Measurements from ENCODE around the gene HTRA3.

Gene HTRA3

DNA sequence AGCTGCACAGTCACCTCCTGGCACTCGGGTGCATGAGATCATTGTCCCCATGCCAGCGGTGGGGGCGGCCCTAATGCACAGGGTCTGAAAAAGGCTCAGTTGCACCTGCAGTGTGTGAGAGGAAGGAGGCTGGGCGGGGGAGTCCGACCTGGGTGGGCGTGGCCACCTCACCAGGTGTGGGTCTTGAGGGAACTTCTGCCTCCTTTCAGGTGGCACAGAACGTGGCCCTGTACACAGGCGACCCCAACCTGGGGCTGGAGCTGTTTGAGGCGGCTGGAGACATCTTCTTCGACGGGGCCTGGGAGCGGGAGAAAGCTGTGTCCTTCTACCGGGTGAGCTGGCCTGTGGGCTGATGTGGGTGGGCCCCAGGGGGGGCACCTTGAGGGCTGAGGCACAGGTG, 34.3 kb upstream of the HTRA3 start:
- DNase-seq: no peak

DNA sequence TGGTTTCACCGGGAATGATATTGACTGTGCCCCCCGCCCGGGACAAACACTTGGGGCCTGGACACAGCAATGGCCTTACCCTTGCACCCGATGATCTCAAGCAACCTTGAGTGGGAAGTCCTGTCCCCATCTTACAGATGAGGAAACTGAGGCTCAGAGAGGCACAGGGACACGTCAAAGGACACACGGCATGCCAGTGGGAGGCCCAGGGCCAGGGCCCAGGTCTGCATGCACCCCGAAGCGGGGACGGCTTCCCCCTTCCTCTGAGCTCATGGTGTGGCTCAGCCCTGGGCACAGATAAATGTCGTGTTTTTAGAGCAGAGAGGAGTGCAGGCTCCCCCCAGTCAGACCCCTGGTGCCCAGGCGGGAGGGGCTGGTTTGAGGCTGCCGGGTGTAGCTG, 33.9 kb upstream of the HTRA3 start:
- no peak for DNase-seq

GRCh38 chr4:8236106-8236919, 33.2 kb upstream of the HTRA3 start:
- no peak for DNase-seq

DNA sequence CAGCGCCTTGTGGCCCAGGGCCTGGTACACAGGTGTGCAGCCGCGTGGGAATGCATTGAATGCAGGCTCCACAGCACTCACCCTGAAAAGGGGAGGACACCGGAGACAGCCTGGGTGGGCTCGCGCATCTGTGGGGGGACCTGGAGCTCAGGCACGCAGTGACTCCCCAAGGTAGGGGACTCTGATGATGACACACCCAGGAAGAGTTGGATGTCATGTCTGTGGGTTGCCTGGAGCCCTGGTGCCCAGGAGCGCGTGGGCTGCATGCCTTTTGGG, 32.7 kb upstream of the HTRA3 start:
- DNase-seq: no peak

DNA sequence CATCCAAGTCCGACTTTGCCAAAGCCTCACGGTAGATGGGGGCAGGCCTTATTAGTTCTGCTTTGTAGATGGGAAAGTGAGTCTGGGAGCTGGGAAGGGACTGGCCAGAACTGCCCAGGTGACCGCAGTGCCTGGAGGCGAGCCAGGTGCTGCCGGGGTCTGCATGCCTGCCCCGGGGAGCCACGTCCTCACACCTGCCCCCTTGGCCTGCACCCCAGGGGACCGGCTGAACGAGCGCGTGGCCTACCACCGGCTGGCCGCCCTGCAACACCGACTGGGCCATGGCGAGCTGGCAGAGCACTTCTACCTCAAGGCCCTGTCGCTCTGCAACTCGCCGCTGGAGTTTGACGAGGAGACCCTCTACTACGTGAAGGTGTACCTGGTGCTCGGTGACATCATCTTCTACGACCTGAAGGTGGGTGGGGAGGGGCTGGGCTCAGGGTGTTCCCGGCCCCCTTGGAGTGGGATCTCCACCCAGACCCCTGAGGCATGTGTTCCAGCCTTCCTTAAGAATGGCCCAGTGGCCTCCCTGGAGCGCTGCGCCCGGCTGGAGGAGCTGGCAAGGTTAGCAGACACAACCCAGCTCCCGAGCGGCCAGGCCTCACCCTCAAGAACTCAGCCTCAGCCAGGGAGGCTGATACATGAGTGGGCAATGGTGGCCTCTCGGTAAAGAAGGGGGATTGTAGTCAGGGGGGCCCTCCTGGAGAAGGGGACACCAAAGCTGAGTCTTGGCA, 32.1 kb upstream of the HTRA3 start:
- DNase-seq: no peak

DNA sequence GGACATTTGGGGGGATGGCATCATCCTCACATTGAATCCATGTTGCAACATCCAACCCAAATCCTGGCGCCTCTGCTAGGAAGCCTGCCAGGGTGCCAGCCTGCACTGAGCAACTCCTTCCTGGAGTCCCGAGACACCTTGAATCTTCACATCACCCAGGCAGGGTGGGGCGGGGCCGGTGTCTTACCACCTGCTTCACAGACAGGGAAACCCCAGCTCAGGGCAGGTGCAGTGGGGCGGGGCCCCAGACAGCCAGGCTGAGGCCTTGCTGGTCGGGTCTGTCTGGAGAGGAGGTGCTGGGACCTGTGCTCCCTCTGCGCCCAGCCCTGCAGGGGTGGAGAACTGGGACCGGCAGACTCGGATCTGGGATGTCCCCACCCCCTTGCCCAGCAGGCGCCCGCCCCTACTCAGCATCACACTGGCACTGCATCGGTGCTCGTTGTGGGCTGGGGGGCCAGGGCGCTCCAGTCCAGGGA, 31.5 kb upstream of the HTRA3 start:
- no peak for DNase-seq

- no peak for DNase-seq
Measured at GRCh38 chr4:8238515-8239053, 31.0 kb upstream of the HTRA3 start.

DNA sequence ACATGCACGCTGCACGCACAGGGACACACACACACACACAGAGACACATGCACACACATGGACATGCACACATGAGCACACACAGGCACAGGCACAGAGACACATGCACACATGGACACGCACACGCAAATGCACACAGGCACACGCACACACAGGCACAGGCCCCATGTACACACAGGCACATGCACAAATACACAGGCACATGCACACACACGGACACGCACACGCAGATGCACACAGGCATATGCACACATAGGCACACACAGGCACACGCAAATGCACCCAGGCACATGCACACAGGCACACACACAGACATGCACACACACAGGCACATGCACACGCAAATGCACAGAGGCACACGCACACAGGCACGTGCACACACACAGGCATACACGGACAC, 30.3 kb upstream of the HTRA3 start:
- DNase-seq: no peak

DNA sequence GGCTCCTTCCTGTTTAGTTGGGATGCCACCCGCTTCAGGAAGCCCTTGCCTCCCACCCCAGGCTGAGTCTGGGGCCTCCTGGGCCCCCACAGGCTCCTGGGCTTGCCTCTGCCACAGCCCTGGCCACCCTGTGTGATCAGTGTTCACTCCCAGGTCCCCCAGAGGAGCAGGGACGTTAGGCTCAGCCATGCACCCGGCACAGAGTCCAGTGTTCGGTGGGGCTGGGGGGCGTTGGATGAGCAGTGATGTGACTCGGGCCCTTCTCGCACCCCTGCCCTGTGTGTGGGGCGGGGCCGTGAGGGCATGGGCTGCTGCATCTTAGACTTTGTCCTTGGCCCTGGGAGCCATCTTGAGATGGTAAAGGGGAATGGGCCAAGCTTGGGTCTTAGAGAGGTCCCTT, 29.9 kb upstream of the HTRA3 start:
- DNase-seq: no peak

GRCh38 chr4:8240211-8241041, 29.1 kb upstream of the HTRA3 start:
- no peak for DNase-seq

- DNase-seq: no peak
Measured at GRCh38 chr4:8241211-8241779, 28.3 kb upstream of the HTRA3 start.

GRCh38 chr4:8241895-8242696, 27.5 kb upstream of the HTRA3 start:
- DNase-seq: peak in 1 of 2 experiments; percentile 34

DNA sequence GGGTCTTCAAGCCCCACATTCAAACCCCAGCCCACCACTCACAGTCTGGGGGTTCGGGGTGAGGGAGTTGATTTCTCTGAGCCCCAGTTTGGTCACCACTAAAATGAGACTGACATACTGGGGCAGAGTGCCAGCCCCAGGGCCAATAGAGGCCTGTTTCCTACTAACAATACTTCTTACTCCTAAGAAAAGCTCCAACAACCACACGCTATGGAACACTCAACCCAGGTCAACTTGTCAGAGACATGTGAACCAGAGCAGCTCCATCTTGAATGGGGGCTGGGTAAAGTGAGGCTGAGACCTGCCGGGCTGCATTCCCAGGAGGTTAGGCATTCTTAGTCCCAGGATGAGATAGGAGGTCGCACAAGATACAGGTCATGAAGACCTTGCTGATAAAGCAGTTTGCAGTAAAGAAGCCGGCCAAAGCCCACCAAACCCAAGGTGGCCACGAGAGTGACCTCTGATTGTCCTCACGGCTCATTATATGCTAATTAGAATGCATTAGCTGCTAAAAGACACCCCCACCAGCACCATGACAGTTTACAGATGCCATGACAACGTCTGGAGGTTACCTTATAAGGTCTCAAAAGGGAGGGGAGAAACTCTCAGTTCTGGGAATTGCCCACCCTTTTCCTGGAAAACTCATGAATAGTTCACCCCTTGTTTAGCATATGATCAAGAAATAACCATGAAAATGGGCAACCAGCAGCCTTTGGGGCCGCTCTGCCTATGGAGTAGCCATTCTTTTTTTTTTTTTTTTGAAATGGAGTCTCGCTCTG, 26.6 kb upstream of the HTRA3 start:
- DNase-seq: no peak

DNA sequence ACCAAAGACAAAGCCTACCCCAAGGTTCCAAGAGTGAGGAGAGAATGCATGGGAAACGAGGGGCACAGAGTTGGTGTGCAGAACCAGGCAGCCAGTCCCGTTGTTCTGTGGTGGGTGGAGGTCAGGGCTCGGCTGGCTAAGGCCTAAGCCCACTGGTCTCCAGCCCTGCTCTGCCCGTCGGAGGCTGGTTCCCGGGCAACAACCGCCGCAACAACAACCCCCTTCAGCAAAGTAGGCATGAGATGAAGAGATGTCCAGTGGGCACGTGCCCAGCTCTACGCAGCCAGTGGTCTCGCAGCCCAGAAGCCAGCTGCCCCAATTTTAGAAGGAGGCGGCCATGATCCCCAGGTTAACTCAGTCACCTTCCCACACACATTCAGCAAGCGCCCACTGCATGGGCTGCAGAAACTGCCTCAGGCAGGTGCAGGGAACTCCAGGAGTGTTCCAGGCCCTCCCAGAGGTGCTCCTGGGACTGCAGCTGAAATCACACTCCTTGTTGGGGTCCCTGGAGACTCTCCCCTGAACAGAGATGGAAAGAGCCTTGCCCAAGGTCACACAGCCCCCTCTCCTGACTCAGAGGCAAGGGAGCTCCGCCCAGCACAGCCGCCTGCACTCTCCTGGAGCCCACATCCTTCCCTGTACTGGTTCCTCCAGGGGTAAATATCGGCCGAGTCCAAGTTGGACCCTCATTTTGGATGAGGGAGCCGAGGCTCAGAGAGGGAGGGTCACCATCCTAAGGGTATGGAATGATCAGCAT, 25.4 kb upstream of the HTRA3 start:
- no peak for DNase-seq

- DNase-seq: no peak
Measured at GRCh38 chr4:8244931-8245460, 24.6 kb upstream of the HTRA3 start.

DNA sequence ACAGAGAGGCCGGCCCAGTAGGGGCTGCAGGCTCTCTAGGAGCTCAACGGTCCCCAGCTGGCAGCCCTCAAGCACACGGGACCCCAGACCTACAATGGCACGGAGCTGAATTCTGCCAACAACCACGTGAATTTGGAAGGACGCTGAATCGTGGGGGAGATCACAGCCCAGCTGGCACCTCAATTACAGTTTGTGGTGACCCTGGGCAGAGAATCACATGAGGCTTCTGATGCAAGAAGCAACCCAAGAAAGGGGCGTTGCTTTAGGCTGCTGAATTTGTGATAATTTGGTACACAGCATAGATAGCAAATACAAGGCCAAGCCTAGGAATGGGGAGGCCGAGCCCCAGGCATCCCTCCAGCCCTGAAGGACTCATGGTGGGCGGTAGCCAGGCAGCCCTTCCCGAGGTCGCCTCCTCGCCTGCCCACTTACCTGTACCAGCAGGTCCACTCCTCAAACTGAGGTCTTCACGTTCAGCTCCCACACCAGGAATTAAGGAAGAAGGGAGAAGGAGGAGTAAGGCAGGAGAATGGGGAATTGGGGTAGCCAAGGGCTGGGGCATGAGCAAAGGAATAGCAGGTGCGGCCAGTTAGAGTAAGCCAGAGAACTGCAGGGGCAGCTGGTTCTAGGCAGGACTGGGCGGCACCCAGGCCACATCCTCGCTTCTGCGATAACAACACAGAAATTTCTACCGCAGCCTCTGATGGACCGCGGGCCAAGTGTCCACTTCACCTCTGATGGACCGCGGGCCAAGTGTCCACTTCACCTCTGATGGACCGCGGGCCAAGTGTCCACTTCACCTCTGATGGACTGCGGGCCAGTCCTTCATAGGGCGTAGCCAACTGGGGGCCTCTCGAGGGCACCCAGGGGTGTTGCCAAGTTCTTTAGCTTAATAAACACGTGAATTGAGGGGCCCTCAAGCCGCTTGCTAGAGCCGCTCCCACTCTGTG, 23.4 kb upstream of the HTRA3 start:
- DNase-seq: no peak

DNA sequence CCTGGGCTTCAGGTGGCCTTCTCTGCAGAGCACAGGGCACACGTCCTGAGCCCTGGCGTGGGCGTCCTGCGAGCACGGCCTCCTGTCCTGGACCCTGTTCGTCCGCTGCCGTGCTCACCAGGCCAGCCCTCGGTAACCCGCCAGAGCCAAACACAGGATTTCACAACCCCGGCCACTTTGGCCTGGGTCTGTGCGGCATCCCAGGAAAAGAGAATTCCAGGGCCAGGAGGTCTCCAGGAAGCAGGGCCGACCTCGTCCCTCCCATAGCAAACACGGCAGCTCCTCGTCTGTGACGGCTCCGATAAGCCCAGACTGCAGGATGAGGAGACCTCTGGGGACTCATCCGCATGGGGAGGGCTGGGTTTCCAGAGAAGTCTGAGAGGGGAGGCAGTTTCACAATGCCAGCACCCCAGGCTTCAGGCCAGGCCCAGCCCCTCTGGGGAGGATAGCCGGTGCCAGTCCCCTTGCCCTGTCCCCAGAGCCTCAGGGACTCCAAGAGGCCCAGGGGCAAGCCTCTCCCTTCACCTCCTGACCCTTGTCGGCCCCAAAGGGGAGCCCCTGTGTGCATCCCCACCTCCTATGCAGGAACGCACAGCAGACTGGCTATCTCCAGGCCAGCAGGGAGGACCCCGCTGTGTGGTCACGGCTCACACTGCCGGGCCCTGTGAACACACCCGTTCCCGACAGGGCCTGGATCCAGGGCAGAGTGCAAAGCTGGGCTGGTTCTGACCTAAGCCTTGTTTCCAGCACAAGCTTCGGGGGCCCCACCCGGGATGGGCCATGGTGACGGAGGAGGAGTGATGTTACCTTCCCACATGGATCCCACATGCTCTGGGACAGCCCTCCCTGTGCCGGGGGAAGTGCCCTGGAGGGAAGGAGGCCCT, 22.3 kb upstream of the HTRA3 start:
- no peak for DNase-seq

- no peak for DNase-seq
Measured at GRCh38 chr4:8248091-8248490, 21.5 kb upstream of the HTRA3 start.

All from SW 1271 (cell line).